GM23338 (cell line): ENCODE results near the gene PRLH. TPM values are rescaled to one million over a fixed set of nuclear protein-coding genes. Genes with fewer than 3 reads are reported as not detected.
A peak's percentile ranks its signal among the peaks of the same experiment; 100 is the strongest.

Source experiments
- ATAC-seq: fragments of 200-7000 bp; cut with Tn5 transposase; 3 replicates; pipeline ENCODE4 v1.9.1; 2020
- DNase-seq: peaks from one replicate; pipeline ENCODE4 v3.0.0-alpha.2; 2015; ENCODE audit warnings: low spot score
- H2AFZ ChIP-seq: fragments of 200-600 bp; sonication (generic); 2 replicates; pipeline ENCODE4 v1.8.0; 2016; ENCODE audit warnings: antibody characterized with exemption, mild to moderate bottlenecking, moderate library complexity
- H3F3A ChIP-seq: fragments of 200-600 bp; sonication (generic); replicated peaks from 2 replicates; pipeline ENCODE4 v1.8.0; 2017; ENCODE audit warnings: antibody characterized with exemption, mixed run types, low read depth
- H3K27ac ChIP-seq: fragments of 200-600 bp; sonication (generic); 2 replicates; pipeline ENCODE4 v1.6.1; 2016; ENCODE audit warnings: low read depth
- H3K27me3 ChIP-seq: fragments of 200-600 bp; sonication (generic); 2 replicates; pipeline ENCODE4 v1.8.0; 2016; ENCODE audit warnings: mild to moderate bottlenecking, mixed run types, moderate library complexity; ENCODE audit not compliant: insufficient read depth
- H3K36me3 ChIP-seq: fragments of 200-600 bp; sonication (generic); 2 replicates; pipeline ENCODE4 v1.8.0; 2016; ENCODE audit warnings: mild to moderate bottlenecking; ENCODE audit not compliant: insufficient read depth
- H3K4me1 ChIP-seq: fragments of 200-600 bp; sonication (generic); 2 replicates; pipeline ENCODE4 v1.8.0; 2016; ENCODE audit warnings: mild to moderate bottlenecking, moderate library complexity; ENCODE audit not compliant: insufficient read depth
- H3K4me2 ChIP-seq: fragments of 200-600 bp; sonication (generic); 2 replicates; pipeline ENCODE4 v1.7.1; 2017; ENCODE audit warnings: mixed run types
- H3K4me3 ChIP-seq: fragments of 200-600 bp; sonication (generic); 2 replicates; pipeline ENCODE4 v1.6.1; 2016; ENCODE audit warnings: mixed run types
- H3K79me2 ChIP-seq: fragments of 200-600 bp; sonication (generic); replicated peaks from 2 replicates; pipeline ENCODE4 v1.8.0; 2017; ENCODE audit warnings: mild to moderate bottlenecking; ENCODE audit not compliant: insufficient read depth
- H3K9me2 ChIP-seq: fragments of 200-600 bp; sonication (generic); 2 replicates; pipeline ENCODE4 v1.8.0; 2017; ENCODE audit not compliant: insufficient read depth
- H4K20me1 ChIP-seq: fragments of 200-600 bp; sonication (generic); replicated peaks from 2 replicates; pipeline ENCODE4 v1.8.0; 2017; ENCODE audit warnings: mild to moderate bottlenecking; ENCODE audit not compliant: insufficient read depth
- H3K27ac Mint-ChIP-seq: 2 replicates; pipeline ENCODE4 v1.8.0; 2020; ENCODE audit warnings: inconsistent platforms, mild to moderate bottlenecking, moderate library complexity, mixed read lengths
- H3K27me3 Mint-ChIP-seq: 3 replicates; pipeline ENCODE4 v1.8.0; 2022; ENCODE audit warnings: low read depth, mild to moderate bottlenecking, moderate library complexity, mixed read lengths, inconsistent platforms; ENCODE audit not compliant: insufficient read depth, poor library complexity
- H3K36me3 Mint-ChIP-seq: 3 replicates; pipeline ENCODE4 v1.8.0; 2021; ENCODE audit warnings: low read depth, mild to moderate bottlenecking, inconsistent platforms, moderate library complexity, mixed read lengths
- H3K4me1 Mint-ChIP-seq: 3 replicates; pipeline ENCODE4 v1.8.0; 2020; ENCODE audit warnings: mild to moderate bottlenecking, inconsistent platforms, mixed read lengths
- H3K4me3 Mint-ChIP-seq: 3 replicates; pipeline ENCODE4 v1.8.0; 2021; ENCODE audit warnings: moderate library complexity, mild to moderate bottlenecking, inconsistent platforms, mixed read lengths
- H3K9me3 Mint-ChIP-seq: 3 replicates; pipeline ENCODE4 v1.8.0; 2020; ENCODE audit warnings: moderate library complexity, mild to moderate bottlenecking, inconsistent platforms, mixed read lengths
- CREB1 ChIP-seq: fragments of 250-450 bp; sonication (Bioruptor Pico); IDR thresholded peaks from 2 replicates; pipeline ENCODE4 v1.5.0; 2020; ENCODE audit warnings: low read depth, mild to moderate bottlenecking, moderate library complexity
- STAT1 ChIP-seq: IDR thresholded peaks from one replicate; pipeline ENCODE4 v1.6.1; 2016; ENCODE audit warnings: antibody characterized with exemption; ENCODE audit not compliant: unreplicated experiment
- ZNF331 ChIP-seq: fragments of 250-450 bp; sonication (Bioruptor Pico); IDR thresholded peaks from 2 replicates; pipeline ENCODE4 v1.5.0; 2020; ENCODE audit warnings: low read depth, mild to moderate bottlenecking, moderate library complexity
- polyA plus RNA-seq: library from polyadenylated mRNA; unstranded; fragments of >200 nt; fragmentation: Nextera tagmentation; extraction: Ambion mirVana; gene quantifications from 2 replicates; pipeline ENCODE4 v1.2.1, GENCODE V29; 2016
- total RNA-seq: library from RNA; depleted of rRNA; stranded (reverse); fragments of >200 nt; shearing (Covaris generic); gene quantifications from 2 replicates; pipeline ENCODE4 v1.2.3, GENCODE V29; 2014
- TF ChIP-seq, protein P1 (sequence below): IDR thresholded peaks from one replicate; pipeline ENCODE4 v1.6.1; 2018; ENCODE audit warnings: antibody characterized with exemption; ENCODE audit not compliant: unreplicated experiment
- TF ChIP-seq, protein P2 (sequence below), 2 experiments: fragments of 200-600 bp in 1 of 2; sonication (generic) in 1 of 2; conservative IDR thresholded peaks; 2 replicates each; pipeline versions ENCODE4 v1.5.1 to v1.6.1; 2016 to 2017; ENCODE audit warnings: antibody characterized with exemption in 2 of 2, low read depth in 2 of 2, mild to moderate bottlenecking in 2 of 2, moderate library complexity in 1 of 2

Gene PRLH
- total and polyA plus RNA-seq, 2 experiments from 2014 or later: not detected

DNA sequence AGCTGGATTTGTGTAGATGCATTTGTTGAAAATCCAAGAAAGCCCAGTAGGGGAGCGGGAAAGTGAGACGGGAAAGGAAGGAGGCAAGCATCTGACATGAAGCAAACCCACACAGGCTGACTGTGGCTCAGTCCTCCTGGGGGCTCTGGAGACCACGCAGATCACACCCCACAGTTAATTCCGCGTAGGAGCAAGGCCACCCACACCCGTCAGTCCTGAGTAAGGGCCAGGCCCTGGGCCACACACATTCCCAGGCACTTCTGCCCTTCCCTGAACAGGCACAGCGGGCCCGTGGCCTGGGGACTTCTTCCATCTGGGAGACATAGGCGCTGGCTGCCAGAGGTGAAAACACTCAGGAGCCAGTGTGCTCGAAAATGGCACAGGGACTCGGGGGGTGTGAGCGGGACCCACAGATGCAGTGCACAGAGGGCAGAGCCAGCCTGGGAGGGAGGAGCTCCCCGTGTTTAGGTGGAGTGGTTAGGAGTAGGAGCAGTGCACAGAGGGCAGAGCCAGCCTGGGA, 19.4 kb upstream of the PRLH start (continued):
- TF ChIP-seq, protein P1, sequence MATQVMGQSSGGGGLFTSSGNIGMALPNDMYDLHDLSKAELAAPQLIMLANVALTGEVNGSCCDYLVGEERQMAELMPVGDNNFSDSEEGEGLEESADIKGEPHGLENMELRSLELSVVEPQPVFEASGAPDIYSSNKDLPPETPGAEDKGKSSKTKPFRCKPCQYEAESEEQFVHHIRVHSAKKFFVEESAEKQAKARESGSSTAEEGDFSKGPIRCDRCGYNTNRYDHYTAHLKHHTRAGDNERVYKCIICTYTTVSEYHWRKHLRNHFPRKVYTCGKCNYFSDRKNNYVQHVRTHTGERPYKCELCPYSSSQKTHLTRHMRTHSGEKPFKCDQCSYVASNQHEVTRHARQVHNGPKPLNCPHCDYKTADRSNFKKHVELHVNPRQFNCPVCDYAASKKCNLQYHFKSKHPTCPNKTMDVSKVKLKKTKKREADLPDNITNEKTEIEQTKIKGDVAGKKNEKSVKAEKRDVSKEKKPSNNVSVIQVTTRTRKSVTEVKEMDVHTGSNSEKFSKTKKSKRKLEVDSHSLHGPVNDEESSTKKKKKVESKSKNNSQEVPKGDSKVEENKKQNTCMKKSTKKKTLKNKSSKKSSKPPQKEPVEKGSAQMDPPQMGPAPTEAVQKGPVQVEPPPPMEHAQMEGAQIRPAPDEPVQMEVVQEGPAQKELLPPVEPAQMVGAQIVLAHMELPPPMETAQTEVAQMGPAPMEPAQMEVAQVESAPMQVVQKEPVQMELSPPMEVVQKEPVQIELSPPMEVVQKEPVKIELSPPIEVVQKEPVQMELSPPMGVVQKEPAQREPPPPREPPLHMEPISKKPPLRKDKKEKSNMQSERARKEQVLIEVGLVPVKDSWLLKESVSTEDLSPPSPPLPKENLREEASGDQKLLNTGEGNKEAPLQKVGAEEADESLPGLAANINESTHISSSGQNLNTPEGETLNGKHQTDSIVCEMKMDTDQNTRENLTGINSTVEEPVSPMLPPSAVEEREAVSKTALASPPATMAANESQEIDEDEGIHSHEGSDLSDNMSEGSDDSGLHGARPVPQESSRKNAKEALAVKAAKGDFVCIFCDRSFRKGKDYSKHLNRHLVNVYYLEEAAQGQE: no peak
- no peak for TF ChIP-seq ZNF331 (CRISPR knock-in tag)
- TF ChIP-seq, protein P2, sequence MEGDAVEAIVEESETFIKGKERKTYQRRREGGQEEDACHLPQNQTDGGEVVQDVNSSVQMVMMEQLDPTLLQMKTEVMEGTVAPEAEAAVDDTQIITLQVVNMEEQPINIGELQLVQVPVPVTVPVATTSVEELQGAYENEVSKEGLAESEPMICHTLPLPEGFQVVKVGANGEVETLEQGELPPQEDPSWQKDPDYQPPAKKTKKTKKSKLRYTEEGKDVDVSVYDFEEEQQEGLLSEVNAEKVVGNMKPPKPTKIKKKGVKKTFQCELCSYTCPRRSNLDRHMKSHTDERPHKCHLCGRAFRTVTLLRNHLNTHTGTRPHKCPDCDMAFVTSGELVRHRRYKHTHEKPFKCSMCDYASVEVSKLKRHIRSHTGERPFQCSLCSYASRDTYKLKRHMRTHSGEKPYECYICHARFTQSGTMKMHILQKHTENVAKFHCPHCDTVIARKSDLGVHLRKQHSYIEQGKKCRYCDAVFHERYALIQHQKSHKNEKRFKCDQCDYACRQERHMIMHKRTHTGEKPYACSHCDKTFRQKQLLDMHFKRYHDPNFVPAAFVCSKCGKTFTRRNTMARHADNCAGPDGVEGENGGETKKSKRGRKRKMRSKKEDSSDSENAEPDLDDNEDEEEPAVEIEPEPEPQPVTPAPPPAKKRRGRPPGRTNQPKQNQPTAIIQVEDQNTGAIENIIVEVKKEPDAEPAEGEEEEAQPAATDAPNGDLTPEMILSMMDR (conservative IDR thresholded peaks at IDR 0.05; ENCODE audit: low read depth in 2 of 2): no peak

DNA sequence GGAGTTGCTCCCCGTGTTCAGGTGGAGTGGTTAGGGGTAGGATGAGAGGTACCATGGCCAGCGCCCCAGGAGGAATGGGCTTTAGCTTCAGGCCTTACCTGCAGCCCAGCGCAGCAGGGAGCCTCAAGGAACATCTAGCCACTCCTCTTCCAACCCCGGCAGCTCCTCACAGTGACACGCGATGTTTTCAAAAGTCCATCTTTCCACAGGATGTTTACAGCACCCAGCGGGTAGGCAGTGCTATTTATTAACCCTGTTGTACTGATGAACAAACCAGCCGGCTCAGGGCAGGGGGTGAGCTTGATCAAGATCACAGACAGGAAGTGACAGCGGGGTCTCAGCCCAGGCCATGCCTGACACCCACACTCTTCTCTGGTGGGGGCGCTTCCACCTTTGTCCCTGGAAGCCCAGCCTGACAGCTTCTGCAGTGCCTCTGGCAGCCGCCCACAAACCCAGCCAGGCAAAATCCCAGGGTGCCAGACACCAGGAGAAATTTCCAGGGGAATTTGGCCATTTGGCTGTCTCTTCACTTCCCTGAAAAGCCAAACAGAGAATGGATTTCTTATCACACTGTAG, 18.4 kb upstream of the PRLH start:
- TF ChIP-seq STAT1 (no peak), CREB1 (no peak), ZNF331 (CRISPR knock-in tag) (no peak)
- TF ChIP-seq, protein P1: peak; percentile 74
- Histone ChIP-seq H3K27ac (no peak overlapping the region), H3K4me3 (no peak overlapping the region), H3K36me3 (no peaks in the 10 kb centered on the region), H3K9me2 (no peaks in the 10 kb centered on the region), H3K4me2 (no peak overlapping the region), H4K20me1 (no peaks in the 10 kb centered on the region), H3K79me2 (no peaks in the 10 kb centered on the region), H2AFZ (no peak overlapping the region), H3K4me1 (no peaks in the 10 kb centered on the region), H3K27me3 (no peaks in the 10 kb centered on the region), H3F3A (no peaks in the 10 kb centered on the region)
- DNase-seq (peak; percentile 50), ATAC-seq (peak; percentile 94)
- Mint-ChIP-seq H3K36me3 (peaks cover 12% of the 10 kb centered on the region), H3K9me3 (peaks cover 8% of the 10 kb centered on the region; the same call in 2 of the 3 replicates), H3K27me3 (peaks cover 9% of the 10 kb centered on the region), H3K4me1 (peaks cover 2% of the 10 kb centered on the region; the same call in 2 of the 3 replicates), H3K4me3 (no peak overlapping the region), H3K27ac (no peak overlapping the region)
